GM12892 (cell line): Measurements from ENCODE around the gene FXYD6.

Experiments
- POLR2A ChIP-seq: IDR thresholded peaks from 2 replicates; pipeline ENCODE4 v1.6.1; 2011; ENCODE audit warnings: low read depth, low read length, control low read depth
- POLR2AphosphoS5 ChIP-seq: IDR thresholded peaks from 2 replicates; pipeline ENCODE4 v1.6.1; 2011; ENCODE audit warnings: low read depth, low read length, control low read depth
- TAF1 ChIP-seq: IDR thresholded peaks from 2 replicates; pipeline ENCODE4 v1.6.1; 2011; ENCODE audit warnings: low read depth, mild to moderate bottlenecking, control low read depth, low read length, borderline replicate concordance

GRCh38 chr11:117829369-117829725 lies 47.1 kb downstream of the FXYD6 start:
- TF ChIP-seq POLR2AphosphoS5 (no peak), POLR2A (no peak), TAF1 (no peak)
